Stimulated activated CD4-positive, alpha-beta T cell treated with anti-CD3 and anti-CD28 coated beads, TNF-alpha, amount 100 ng/mL, for 4 hours (primary cell): ENCODE results near the gene RAB7A.
"Not testable (repeated sequence)": the region's sequence is repeated elsewhere in the genome, so short reads cannot be mapped to it uniquely, and the experiment has no call there.

ENCODE experiments used
- DNase-seq, 3 experiments: peaks; one replicate each; pipeline ENCODE4 v3.0.0-alpha.2; 2020; ENCODE audit warnings: low read depth in 3 of 3

Gene RAB7A

DNA sequence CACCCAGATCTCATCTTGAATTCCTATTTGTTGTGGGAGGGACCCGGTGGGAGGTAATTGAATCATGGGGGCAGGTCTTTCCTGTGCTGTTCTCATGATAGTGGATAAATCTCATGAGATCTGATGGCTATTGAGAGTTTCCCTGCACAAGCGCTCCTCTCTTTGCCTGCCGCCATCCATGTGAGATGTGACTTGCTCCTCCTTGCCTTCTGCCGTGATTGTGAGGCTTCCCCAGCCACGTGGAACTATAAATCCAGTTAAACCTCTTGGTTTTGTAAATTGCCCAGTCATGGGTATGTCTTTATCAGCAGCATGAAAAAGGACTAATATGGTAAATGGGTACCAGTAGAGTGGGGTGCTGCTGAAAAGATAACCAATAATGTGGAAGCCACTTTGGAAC is 23.6 kb downstream of the RAB7A start:
- DNase-seq: not testable (repeated sequence)

DNA sequence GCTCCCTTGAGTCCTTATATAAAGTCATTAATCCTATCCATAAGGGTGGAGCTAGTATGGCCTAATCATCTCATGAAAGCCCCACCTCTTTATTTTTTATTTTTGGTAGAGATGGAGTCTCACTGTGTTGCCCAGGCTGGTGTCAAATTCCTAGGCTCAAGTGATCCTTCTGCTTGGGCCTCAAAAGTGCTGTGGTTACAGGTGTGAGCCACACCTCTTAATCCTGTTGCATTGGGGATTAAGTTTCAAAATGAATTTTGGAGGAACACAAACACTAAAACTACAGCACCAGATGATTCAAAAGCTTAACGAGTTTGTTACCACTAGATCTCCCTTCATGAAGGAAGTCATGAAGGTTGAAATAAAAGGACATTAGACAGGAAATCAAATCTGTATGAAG is 27.7 kb downstream of the RAB7A start:
- no peak for DNase-seq

DNA sequence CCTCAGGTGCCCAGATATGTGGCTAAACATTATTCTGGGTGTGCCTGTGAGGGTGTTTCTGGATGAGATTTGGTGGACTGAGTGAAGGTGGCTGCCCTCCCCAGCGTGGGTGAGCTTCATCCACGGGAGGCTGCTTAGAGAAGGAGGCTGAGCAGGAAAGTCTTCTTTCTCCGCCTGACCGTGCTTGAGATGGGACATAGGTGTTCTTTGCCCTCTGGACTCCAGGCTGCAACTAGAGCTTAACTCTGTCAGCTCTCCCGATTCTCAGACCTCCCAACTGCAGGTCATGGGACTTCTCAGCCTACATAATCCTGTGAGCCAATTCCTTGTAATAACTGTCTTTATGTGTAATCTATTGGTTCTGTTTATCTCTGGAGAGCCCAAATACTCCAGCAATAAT is 34.1 kb downstream of the RAB7A start:
- DNase-seq: no peak

DNA sequence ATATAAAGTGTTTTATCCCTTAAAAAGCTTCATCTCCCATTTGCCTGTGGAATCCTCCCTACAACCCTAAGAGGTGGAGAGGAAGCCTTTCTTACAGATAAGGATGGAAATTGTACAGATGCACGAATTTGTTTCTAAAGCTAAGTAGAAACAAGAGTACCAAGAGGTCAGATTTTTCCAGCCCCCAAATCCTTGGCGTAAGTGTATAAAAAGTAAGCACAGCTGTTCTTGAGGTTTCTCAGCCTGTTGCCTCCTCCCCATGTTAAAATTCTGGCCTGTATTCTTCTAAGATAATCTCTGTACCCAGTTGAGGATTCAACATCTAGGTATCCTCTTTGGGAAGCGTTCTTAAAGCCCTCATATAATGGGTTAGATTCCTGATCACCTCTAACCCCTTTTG is 34.9 kb downstream of the RAB7A start:
- no peak for DNase-seq

DNA sequence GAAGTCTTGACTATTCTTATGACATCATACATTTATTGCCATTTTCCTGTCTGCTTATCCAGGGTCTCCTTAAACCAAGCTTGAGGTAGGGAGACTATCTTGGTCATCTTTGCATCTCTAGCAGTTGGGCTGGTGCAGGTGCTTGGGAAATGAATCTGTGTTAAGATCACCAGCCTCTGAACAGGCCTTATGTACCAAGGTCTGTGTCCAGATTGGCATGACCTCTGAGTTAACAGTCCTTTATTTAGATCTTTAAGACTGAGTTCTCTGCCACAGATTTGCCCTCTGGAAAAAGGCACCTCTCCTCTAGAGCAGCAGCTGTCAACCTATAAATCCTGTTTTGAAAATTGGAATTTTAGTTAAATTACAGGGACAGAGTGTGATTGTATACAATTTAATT is 35.4 kb downstream of the RAB7A start:
- DNase-seq: no peak

DNA sequence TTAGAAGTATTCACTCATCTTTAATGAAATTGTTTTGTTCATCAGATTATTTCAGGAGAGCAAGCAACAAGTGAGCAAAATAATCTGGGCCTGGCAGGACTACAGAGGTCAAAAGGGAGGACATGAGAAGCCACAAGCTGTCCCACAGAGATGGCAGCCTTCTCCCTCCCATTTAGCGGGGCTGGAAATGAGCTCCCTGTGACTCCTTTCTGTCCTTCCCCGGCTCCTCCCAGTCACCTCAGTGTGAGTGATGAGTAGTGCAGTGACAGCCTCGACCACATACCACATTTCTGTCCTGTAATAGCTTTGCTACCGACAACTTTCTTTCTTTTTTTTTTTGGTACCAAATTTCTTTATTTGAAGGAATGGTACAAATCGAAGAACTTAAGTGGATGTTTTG is 38.0 kb downstream of the RAB7A start:
- no peak for DNase-seq

DNA sequence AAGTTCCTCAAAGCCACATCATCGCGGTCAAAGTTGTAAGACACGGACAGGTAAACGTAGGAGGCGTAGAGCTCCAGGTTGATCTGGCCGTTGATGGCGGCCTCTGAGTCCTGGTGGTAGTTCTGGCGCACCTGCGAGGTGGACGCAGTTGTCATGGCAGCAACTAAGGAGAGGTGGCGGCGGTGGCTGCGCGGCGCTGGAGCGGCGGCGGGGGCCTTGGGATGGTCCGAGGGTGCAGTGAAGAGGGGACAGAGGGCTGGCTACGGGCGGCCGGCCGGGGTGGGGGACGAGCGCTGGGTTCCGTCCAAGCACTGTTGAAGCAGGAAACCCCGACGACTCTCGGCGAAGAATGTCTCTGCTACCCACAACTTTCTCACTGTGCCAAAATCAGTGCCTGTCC is 38.9 kb downstream of the RAB7A start:
- DNase-seq: no peak

DNA sequence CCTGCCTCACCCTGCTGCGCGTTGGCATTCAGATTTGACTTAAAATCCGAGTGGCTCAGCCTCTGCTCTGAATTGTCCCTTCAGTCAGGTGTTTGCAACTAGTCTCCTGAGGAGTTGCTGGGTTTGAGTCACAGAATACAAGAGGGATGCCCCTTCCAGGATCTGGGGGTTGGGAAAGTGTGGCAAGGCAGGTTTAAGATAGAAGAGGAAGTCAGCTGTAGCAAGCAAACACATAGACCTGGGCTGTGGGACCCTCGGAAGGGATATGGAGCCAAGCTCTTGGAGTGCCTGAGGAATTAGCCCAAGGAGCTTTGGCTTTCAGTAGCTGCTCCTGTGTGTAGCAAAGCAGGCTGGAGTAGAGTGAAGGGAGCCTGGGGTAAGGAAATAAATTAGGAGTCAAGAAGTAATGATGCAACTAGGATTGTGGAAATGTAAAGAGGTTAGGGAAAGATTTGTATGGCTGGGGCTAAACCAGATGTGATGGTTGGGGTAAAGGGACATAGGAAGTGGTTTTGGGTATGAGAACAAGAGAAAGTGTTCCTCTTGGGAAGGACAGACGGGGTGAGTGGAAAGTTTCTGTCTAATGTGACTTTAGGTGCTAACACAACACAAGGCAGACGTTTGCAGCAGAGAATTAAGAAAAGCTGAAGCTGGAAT is 41.2 kb downstream of the RAB7A start:
- no peak for DNase-seq

DNA sequence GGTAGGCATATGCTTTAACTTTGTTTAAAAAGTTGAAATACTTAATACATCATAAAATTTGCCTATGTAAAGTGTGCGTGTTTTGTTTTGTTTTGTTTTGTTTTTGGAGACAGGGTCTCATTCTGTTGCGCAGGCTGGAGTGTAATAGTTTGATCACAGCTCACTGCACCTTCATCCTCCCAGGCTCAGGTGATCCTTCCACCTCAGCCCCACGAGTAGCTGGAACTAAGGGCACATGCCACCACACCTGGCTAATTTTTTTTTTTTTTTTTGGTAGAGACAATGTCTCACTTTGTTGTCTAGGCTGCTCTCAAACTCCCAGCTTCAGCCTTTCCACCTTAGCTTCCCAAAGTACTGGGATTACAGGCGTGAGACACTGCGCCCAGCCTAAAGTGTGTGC is 42.5 kb downstream of the RAB7A start:
- DNase-seq: no peak

DNA sequence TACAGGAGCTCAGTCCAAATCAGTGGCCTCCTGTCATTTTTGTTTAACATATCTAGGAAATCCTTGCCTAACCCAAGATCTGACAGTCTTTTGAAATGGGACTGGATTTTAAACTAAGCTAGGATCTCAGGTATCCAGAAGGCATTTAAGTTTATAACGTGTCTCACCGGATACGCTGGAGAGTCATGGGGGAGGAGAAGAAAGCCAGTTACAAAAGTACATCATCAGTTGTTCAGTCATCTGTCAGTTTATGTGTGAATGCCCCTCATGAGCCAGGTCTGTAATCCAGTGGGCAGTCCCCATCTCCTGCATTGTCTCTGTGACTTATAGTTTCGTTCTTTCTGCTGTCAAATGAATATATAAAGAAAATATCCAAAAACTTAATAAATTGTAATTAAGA is 44.4 kb downstream of the RAB7A start:
- DNase-seq: no peak

DNA sequence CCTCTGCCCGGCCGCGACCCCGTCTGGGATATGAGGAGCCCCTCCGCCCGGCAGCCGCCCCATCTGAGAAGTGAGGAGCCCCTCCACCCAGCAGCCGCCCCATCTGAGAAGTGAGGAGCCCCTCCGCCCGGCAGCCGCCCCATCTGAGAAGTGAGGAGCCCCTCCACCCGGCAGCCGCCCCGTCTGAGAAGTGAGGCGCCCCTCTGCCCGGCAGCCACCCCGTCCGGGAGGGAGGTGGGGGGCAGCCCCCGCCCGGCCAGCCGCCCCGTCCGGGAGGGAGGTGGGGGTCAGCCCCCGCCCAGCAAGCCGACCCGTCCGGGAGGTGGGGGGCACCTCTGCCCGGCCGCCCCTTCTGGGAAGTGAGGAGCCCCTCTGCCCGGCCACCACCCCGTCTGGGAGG is 47.2 kb downstream of the RAB7A start:
- not testable (repeated sequence) for DNase-seq

DNA sequence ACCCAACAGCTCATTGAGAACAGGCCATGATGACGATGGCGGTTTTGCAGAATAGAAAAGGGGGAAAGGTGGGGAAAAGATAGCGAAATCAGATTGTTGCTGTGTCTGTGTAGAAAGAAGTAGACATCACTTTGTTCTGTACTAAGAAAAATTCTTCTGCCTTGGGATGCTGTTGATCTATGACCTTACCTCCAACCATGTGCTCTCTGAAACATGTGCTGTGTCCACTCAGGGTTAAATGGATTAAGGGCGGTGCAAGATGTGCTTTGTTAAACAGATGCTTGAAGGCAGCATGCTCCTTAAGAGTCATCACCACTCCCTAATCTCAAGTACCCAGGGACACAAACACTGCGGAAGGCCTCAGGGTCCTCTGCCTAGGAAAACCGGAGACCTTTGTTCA is 47.6 kb downstream of the RAB7A start:
- DNase-seq: not testable (repeated sequence)

DNA sequence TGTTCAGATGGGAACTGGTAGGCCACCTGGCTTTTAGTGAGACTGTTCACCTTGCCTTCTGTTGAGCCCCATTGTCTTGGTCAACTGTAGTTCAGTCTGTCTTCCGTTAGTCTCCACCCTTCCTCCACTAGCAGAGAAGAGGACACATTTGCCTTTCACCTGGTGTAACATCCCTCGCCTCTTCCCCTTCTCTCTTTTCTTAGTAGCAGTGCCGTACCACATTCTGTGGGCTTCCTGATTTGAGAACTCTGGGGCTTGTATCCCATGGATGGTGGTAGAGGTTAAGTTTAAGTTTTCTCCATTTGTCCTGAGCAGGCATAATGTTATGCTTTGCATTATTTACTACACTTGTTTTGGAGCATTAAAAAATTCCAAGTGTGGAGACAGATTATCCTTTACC is 49.3 kb downstream of the RAB7A start:
- no peak for DNase-seq

DNA sequence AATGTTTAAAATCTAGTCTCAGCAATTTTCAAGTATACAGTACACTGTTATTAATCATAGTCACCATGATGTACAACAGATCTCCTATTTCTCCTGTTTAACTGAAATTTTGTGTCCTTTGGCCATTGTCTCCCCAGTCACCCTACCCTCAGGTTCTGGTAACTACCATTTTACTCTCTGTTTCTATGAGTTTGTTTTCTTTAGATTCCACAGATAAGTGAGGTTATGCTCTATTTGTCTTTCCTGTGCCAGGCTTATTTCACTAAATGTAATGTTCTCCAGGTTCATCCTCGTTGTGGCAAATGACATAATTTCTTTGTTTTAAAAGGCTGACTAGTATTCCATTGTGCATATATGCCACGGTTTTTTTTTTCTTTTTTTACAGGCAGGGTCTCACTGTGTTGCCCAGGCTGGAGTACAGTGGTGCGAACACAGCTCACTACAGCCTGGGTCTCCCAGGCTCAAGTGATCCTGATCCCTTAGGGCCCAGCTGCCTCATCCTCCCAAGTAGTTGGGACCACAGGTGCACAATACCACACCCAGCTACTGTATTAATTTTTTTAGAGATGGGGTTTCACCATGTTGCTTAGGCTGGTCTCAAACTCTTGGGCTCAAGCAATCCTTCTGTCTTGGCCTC is 50.0 kb downstream of the RAB7A start:
- no peak for DNase-seq

DNA sequence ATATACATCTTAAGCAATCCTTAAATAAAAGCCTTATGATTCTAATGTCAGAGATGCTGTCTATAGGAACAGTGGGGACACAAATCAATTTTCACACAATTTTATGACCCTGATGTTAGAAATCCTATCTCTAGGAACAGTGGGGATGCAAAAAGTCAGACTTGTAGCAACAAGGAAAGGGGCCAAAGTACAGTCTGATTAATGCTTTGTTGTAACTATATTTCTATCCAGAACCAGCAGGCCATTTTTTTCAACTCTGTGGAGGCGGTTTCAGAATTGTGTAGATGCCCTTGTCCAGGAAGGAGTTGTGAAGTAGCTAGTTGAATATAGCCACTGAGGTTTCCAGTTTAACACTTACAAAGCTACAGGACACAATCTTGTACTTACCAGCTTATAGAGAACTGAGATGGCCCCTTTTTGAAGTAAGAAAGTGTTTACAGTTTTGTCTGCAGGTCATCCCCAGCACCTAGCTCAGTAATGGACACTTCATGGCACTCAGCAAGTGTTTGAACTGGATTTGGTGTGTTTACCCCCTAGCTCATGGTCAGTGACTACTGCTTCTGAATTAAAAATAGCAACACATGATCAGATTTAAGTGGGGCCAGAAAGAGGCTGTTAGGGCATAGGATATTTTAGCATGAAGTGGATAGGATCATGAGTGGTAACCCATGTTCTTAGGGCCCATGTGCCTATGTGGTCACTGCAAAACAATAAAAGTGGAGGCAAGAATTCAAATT is 54.3 kb downstream of the RAB7A start:
- no peak for DNase-seq

DNA sequence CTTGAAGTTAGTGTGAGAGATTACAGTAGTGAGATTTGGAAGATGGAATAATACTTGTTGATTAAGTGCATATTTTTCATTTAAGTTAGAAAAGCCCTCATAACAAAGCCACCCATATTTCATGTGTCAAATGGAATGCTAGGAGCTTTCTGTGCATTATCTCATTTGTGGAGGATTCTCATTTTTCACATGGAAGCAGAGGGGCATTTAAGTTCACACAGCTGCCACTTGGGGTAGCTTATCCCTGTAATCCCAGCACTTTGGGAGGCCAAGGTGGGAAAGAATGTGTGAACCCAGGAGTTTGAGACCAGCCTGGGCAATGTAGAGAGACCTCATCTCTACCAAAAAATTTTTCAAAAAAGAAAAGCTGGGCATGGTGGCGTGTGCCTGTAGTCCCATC is 55.2 kb downstream of the RAB7A start:
- no peak for DNase-seq

DNA sequence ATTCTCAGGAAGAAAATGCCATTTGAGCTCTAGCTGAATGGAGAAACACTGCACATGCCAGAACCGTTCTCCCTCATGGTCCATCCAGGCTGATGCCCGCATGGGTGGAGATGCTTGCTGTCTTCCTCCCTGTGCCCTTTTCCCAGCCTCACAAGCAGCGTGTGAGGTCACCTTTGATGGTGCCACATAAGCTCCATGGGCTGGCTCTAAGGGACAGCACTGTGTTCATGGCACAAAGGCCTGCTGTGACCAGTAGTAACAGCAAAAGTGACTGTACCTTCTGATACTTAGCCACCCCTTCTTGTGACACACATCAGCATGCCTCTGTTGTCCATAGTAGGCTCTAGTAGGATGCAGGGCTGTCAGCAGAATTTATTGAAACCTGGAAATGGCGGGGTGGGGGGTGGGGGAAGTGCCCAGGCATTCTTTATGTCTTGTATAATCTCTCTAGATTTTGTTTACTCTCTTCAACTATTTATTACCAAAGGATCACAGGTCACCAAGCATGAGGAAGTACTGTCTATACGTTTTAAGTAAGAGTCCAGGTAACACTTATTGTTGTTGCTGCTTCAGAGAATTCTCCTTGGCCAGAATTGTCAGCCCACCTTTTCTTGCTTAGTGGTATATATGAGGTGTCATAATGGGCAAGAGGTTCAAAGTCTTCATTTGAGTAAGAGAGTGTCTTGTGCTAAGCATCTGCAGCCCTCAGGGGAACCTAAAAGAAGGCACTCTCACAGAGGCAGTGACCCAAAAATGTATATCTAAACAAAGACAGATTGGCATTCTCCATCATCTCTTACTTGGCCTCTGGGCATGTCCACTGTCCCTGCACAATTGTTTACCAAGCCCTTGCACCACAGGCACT is 56.5 kb downstream of the RAB7A start:
- DNase-seq: no peak

DNA sequence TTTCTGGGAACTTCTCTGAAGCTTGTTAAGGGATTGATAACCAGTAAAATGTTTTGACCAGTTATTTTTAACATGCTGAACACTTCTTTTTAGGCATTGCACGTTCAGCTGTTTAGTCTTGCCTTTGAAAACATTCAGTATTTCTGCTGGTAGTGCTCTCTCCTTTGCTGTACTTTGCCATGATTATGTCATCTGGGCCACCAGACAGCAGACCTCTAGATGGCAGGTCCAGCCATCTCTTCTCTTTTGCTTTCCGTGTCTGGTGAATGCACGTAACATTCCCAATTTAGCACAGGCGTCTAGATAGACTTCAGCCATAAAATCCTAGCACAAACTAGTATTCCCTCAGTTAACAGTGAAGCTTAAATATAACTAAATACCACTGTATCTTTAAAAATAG is 57.8 kb downstream of the RAB7A start:
- DNase-seq: no peak

DNA sequence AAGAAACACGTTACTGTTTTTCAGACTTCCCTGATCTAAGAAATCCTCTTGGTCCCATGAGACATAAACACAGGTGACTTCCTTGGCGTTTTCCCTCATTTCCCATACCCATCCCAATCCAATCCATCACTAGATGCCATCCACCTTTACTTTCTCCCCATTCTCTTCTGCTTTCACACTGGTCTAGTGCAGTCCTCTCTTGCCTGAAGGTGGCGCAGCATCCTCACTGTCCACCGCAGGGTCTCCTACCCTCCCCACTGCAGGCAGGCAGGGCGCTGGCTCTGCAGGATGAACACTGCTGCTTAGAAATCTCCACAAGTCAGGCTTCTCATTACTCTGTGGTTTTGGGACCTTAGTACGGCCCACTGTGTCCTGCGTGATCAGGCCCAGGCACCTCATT is 58.2 kb downstream of the RAB7A start:
- peak in 2 of 3 experiments; percentile 35 to 44 for DNase-seq

DNA sequence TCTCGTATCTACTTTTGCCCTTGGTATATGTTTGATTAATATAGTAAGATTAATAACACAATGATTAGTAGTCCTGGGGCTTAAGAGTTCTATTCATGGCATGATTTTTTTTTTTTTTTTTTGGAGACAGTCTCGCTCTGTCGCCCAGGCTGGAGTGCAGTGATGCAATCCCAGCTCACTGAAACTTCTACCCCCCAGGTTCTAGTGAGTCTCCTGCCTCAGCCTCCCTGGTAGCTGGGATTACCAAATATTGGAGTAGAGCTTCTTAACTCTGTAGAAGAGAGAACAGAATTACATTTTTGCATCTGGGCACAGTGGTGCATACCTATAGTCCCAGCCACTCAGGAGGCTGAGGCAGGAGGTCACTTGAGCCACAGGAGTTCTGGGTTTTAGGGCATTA is 58.9 kb downstream of the RAB7A start:
- no peak for DNase-seq

DNA sequence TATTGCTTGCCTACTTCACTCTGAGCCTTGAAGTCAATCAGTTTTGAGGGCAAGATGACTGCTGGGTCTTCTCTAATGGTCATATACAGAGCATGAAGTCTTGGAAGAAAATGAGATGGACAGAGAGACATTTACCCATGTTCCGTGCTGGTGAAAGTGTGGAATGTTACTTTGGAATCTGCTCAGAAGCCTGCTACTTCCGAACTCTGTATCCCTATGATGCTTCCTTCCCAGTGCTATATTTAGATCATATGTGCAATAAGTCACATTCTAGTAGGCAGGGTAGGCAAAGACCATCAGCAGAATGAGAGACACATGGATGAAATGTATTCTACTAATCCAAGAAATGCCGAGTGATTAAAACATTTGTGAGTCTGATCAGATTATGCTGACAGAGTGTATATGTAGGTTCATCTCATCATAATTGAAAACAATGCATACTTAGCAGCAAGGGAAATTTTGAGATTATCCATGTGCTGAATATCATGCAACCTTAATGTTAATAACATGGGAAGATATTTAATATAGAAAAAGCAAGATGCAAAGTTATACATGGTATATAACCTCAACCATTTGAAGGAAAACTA is 60.5 kb downstream of the RAB7A start:
- no peak for DNase-seq
